ENCODE results near the gene HSPG2.

GRCh38 chr1:21865943-21866706, 71.0 kb downstream of the HSPG2 start:
- TF ChIP-seq CTCF (IDR thresholded peaks at IDR 0.05; ENCODE audit: poor library complexity) (peak; percentile 22), EZH2 (IDR thresholded peaks at IDR 0.05; ENCODE audit: borderline replicate concordance) (no peak)
